B cell (primary cell): ENCODE data around the gene TRIM54. TPM values are rescaled to one million over a fixed set of nuclear protein-coding genes. Genes with fewer than 3 reads are reported as not detected.

Source experiments
- ATAC-seq: fragments of 200-7000 bp; cut with Tn5 transposase; one replicate; pipeline ENCODE4 v1.10.0; 2021; ENCODE audit warnings: low read depth, mild to moderate bottlenecking, moderate number of reproducible peaks, moderate library complexity
- CTCF ChIA-PET: fragments of 350-600 bp; sonication (Branson Sonifier 250); formaldehyde crosslinking; loops from one replicate; lab custom pipeline; 2021; ENCODE audit warnings: antibody characterized with exemption, inconsistent platforms; lab: Charles Lee
- POLR2A ChIA-PET: fragments of 350-600 bp; sonication (Branson Sonifier 250); formaldehyde crosslinking; loops from one replicate; lab custom pipeline; 2021; ENCODE audit warnings: antibody characterized with exemption; lab: Charles Lee
- DNase-seq: peaks from one replicate; pipeline ENCODE4 v3.0.0; 2013
- H2AFZ ChIP-seq: 2 replicates; pipeline ENCODE4 v1.6.1; 2012; ENCODE audit warnings: mild to moderate bottlenecking, low read depth, low read length; ENCODE audit not compliant: insufficient read depth, poor library complexity, severe bottlenecking
- H3K27ac ChIP-seq, 2 donors: 1 replicate in 1 of 2; 2 replicates in 1 of 2; pipeline ENCODE4 v1.5.1; 2012 to 2013; ENCODE audit warnings: low read length in 2 of 2, mild to moderate bottlenecking in 2 of 2, moderate library complexity in 1 of 2
- H3K27me3 ChIP-seq, 4 experiments: fragments of 200-600 bp in 1 of 4; sonication (generic) in 1 of 4; replicated peaks in 1 of 4; 1 replicate in 2 of 4; 2 replicates in 2 of 4; pipeline versions ENCODE4 v1.6.1 to v1.7.0; 2013 to 2016; ENCODE audit warnings: low read length in 3 of 4, mild to moderate bottlenecking in 2 of 4, mixed read lengths in 1 of 4, moderate library complexity in 1 of 4; ENCODE audit not compliant: insufficient read depth in 4 of 4, control insufficient read depth in 3 of 4; ENCODE audit errors: control extremely low read depth in 1 of 4
- H3K36me3 ChIP-seq, 2 experiments: replicated peaks in 1 of 2; 1 replicate in 1 of 2; 2 replicates in 1 of 2; pipeline versions ENCODE4 v1.6.1 to v1.7.1; 2013; ENCODE audit warnings: low read length in 1 of 2; ENCODE audit not compliant: insufficient read depth in 2 of 2, control insufficient read depth in 1 of 2; ENCODE audit errors: control extremely low read depth in 1 of 2, extremely low read depth in 1 of 2
- H3K4me1 ChIP-seq, 2 donors: fragments of 200-600 bp in 1 of 2; sonication (generic) in 1 of 2; 1 replicate in 1 of 2; 2 replicates in 1 of 2; pipeline versions ENCODE4 v1.5.1 to v1.6.1; 2013 to 2017; ENCODE audit warnings: low read length in 2 of 2; ENCODE audit not compliant: control insufficient read depth in 2 of 2, insufficient read depth in 2 of 2
- H3K4me2 ChIP-seq: replicated peaks from 2 replicates; pipeline ENCODE3; 2012; ENCODE audit warnings: mild to moderate bottlenecking, low read depth, low read length; ENCODE audit not compliant: poor library complexity, severe bottlenecking
- H3K4me3 ChIP-seq, 5 experiments: fragments of 200-600 bp in 1 of 5; sonication (generic) in 1 of 5; 1 replicate in 3 of 5; 2 replicates in 2 of 5; pipeline versions ENCODE4 v1.5.1 to v1.7.0; 2011 to 2016; ENCODE audit warnings: low read length in 4 of 5, mild to moderate bottlenecking in 4 of 5, low read depth in 2 of 5, control low read depth in 1 of 5, moderate library complexity in 1 of 5; ENCODE audit not compliant: insufficient read depth in 1 of 5; ENCODE audit errors: control extremely low read depth in 1 of 5, extremely low read depth in 1 of 5
- H3K79me2 ChIP-seq: fragments of 200-600 bp; sonication (generic); one replicate; pipeline ENCODE4 v1.6.0; 2016; ENCODE audit warnings: low read length; ENCODE audit not compliant: control insufficient read depth, insufficient read depth
- H3K9ac ChIP-seq: fragments of 200-600 bp; sonication (generic); 2 replicates; pipeline ENCODE4 v1.6.1; 2017; ENCODE audit warnings: mild to moderate bottlenecking, low read length, moderate library complexity
- H3K9me3 ChIP-seq, 3 donors: one replicate each; pipeline versions ENCODE4 v1.6.1 to v1.7.1; 2013; ENCODE audit warnings: low read length in 2 of 3; ENCODE audit not compliant: control insufficient read depth in 2 of 3, insufficient read depth in 1 of 3; ENCODE audit errors: control extremely low read depth in 1 of 3
- H4K20me1 ChIP-seq: 2 replicates; pipeline ENCODE4 v1.6.0; 2012; ENCODE audit warnings: mild to moderate bottlenecking, low read length; ENCODE audit not compliant: insufficient read depth, control insufficient read depth, poor library complexity, severe bottlenecking
- H3K27ac Mint-ChIP-seq: one replicate; pipeline ENCODE4 v1.8.0; 2021; ENCODE audit warnings: mixed read lengths
- H3K27me3 Mint-ChIP-seq: one replicate; pipeline ENCODE4 v1.8.0; 2021; ENCODE audit warnings: mixed read lengths
- H3K4me1 Mint-ChIP-seq: one replicate; pipeline ENCODE4 v1.8.0; 2021; ENCODE audit warnings: mixed read lengths
- H3K4me3 Mint-ChIP-seq: one replicate; pipeline ENCODE4 v1.8.0; 2021; ENCODE audit warnings: mixed read lengths
- H3K9me3 Mint-ChIP-seq: one replicate; pipeline ENCODE4 v1.8.0; 2022; ENCODE audit warnings: mixed read lengths; ENCODE audit not compliant: insufficient read depth
- EZH2 ChIP-seq: IDR thresholded peaks from 2 replicates; pipeline ENCODE4 v1.6.1; 2012; ENCODE audit warnings: borderline replicate concordance, low read depth, mild to moderate bottlenecking, moderate library complexity, low read length; ENCODE audit not compliant: insufficient read depth, poor library complexity, severe bottlenecking
- WGBS: methylation state at CpG from one replicate; pipeline ENCODE4 v1.1.5; 2013; ENCODE audit warnings: missing lambda C conversion rate; ENCODE audit not compliant: insufficient coverage; 5-methylcytosine and 5-hydroxymethylcytosine counted together
- intact Hi-C: fragments of 100-400 bp; cut with micrococcal nuclease; formaldehyde crosslinking; loops from one replicate; pipeline ENCODE4 v1.10.0; 2022
- polyA minus RNA-seq: library from RNA; depleted of rRNA, polyadenylated mRNA; stranded (reverse); fragments of >200 nt; gene quantifications from 2 replicates; pipeline ENCODE4 v1.2.3, GENCODE V29; 2012
- polyA plus RNA-seq: library from polyadenylated mRNA; depleted of rRNA; stranded (reverse); fragments of >200 nt; gene quantifications from 2 replicates; pipeline ENCODE4 v1.2.3, GENCODE V29; 2012
- total RNA-seq, 2 donors: library from RNA; stranded (reverse); fragments of 120-200 nt in 1 of 2; gene quantifications; 1 replicate in 1 of 2; 2 replicates in 1 of 2; pipeline versions ENCODE4 v1.2.3 to v1.2.4, GENCODE V29; 2013 to 2022
- TF ChIP-seq, protein P1 (sequence below): fragments of 200-600 bp; IDR thresholded peaks from one replicate; pipeline ENCODE4 v1.8.0; 2022; ENCODE audit warnings: antibody characterized with exemption, mild to moderate bottlenecking

The TRIM54 gene
- not detected in 2 replicates for total RNA-seq
- 2.0 TPM for total RNA-seq (2013)
- not detected in 2 replicates for polyA plus RNA-seq
- not detected in 2 replicates for polyA minus RNA-seq

- no peak for ATAC-seq
- no peak within 1 kb of the TSS for H2AFZ ChIP-seq
- no peak within 1 kb of the TSS for H3K9ac ChIP-seq
- H3K4me1 Mint-ChIP-seq: peaks cover 5% of the 10 kb centered on the region
- TF ChIP-seq EZH2: no peak
- TF ChIP-seq, protein P1, sequence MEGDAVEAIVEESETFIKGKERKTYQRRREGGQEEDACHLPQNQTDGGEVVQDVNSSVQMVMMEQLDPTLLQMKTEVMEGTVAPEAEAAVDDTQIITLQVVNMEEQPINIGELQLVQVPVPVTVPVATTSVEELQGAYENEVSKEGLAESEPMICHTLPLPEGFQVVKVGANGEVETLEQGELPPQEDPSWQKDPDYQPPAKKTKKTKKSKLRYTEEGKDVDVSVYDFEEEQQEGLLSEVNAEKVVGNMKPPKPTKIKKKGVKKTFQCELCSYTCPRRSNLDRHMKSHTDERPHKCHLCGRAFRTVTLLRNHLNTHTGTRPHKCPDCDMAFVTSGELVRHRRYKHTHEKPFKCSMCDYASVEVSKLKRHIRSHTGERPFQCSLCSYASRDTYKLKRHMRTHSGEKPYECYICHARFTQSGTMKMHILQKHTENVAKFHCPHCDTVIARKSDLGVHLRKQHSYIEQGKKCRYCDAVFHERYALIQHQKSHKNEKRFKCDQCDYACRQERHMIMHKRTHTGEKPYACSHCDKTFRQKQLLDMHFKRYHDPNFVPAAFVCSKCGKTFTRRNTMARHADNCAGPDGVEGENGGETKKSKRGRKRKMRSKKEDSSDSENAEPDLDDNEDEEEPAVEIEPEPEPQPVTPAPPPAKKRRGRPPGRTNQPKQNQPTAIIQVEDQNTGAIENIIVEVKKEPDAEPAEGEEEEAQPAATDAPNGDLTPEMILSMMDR: no peak
- no peaks in the 10 kb centered on the region for H4K20me1 ChIP-seq
- intact Hi-C loops: no loop called here
- 98% methylated on average over 3 of the region's 5 CpGs for WGBS
- no peaks in the 10 kb centered on the region for H3K9me3 ChIP-seq
- POLR2A ChIA-PET: no interaction called here
- no peaks in the 10 kb centered on the region for H3K4me1 ChIP-seq
- H3K27me3 ChIP-seq: peaks cover 0 to 9% (median 0%) of the 10 kb centered on the region in 4 experiments
- H3K4me2 ChIP-seq: no peak within 1 kb of the TSS
- no peak within 1 kb of the TSS for H3K4me3 Mint-ChIP-seq
- H3K27ac Mint-ChIP-seq: no peak within 1 kb of the TSS
- no peaks in the 10 kb centered on the region for H3K79me2 ChIP-seq
- H3K4me3 ChIP-seq: no peak within 1 kb of the TSS
- DNase-seq: no peak
- H3K27ac ChIP-seq: no peak within 1 kb of the TSS
- CTCF ChIA-PET: interaction anchor here (0.7 to 6.8 kb wide), 12 partner anchors 9 to 436 kb away, joined by 3 to 168 read pairs (median 4); partner anchors contain the start of gene DPYSL5
- no peaks in the 10 kb centered on the region for H3K9me3 Mint-ChIP-seq
- no peaks in the 10 kb centered on the region for H3K36me3 ChIP-seq
- peaks cover 40% of the 10 kb centered on the region for H3K27me3 Mint-ChIP-seq
Measured at GRCh38 chr2:27281855-27282559, at the start of gene TRIM54. Gene TRIM54 (plus strand): TSS chr2:27282429. CDS start chr2:27282732, 303 bp downstream.

DNA sequence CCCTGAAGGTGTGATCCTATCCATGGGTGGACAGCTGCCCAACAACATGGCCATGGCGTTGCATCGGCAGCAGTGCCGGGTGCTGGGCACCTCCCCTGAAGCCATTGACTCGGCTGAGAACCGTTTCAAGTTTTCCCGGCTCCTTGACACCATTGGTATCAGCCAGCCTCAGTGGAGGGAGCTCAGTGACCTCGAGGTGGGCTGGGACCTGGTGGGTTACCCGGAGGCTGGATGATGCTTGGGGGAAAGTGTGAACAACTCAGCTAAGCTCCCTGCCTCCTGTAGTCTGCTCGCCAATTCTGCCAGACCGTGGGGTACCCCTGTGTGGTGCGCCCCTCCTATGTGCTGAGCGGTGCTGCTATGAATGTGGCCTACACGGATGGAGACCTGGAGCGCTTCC is 48.9 kb upstream of the TRIM54 start:
- no peaks in the 10 kb centered on the region for H3K27me3 ChIP-seq
- Mint-ChIP-seq H3K9me3 (no peaks in the 10 kb centered on the region), H3K27me3 (no peaks in the 10 kb centered on the region), H3K4me3 (no peak overlapping the region), H3K4me1 (no peaks in the 10 kb centered on the region), H3K27ac (no peak overlapping the region)
- no peak overlapping the region for H2AFZ ChIP-seq
- H3K4me1 ChIP-seq: no peaks in the 10 kb centered on the region
- H3K27ac ChIP-seq: no peak overlapping the region
- TF ChIP-seq, protein P1: no peak
- TF ChIP-seq EZH2: no peak
- intact Hi-C loops: no loop called here
- ATAC-seq (no peak), DNase-seq (no peak)
- H4K20me1 ChIP-seq: no peaks in the 10 kb centered on the region
- H3K9ac ChIP-seq: no peak overlapping the region
- H3K36me3 ChIP-seq: peaks cover 8 to 75% of the 10 kb centered on the region in 2 experiments
- no peaks in the 10 kb centered on the region for H3K79me2 ChIP-seq
- ChIA-PET CTCF (no interaction called here), POLR2A (interaction anchor here (0.6 kb wide), 1 partner anchor 118 kb away, joined by 6 read pairs; no protein-coding TSS in a partner anchor)
- H3K4me3 ChIP-seq: no peak overlapping the region
- no peak overlapping the region for H3K4me2 ChIP-seq
- H3K9me3 ChIP-seq: no peaks in the 10 kb centered on the region
- 95% methylated on average over 14 of the region's 14 CpGs for WGBS
